ENCODE results near the gene ZNF431. TPM values are rescaled to one million over a fixed set of nuclear protein-coding genes. Genes with fewer than 3 reads are reported as not detected.

The ZNF431 gene
- total and polyA plus RNA-seq, 2 of the 8 experiments (the other 6 are each of a cell fraction or from before 2014, with no cell fraction given): 6.7 to 43.2 TPM

DNA sequence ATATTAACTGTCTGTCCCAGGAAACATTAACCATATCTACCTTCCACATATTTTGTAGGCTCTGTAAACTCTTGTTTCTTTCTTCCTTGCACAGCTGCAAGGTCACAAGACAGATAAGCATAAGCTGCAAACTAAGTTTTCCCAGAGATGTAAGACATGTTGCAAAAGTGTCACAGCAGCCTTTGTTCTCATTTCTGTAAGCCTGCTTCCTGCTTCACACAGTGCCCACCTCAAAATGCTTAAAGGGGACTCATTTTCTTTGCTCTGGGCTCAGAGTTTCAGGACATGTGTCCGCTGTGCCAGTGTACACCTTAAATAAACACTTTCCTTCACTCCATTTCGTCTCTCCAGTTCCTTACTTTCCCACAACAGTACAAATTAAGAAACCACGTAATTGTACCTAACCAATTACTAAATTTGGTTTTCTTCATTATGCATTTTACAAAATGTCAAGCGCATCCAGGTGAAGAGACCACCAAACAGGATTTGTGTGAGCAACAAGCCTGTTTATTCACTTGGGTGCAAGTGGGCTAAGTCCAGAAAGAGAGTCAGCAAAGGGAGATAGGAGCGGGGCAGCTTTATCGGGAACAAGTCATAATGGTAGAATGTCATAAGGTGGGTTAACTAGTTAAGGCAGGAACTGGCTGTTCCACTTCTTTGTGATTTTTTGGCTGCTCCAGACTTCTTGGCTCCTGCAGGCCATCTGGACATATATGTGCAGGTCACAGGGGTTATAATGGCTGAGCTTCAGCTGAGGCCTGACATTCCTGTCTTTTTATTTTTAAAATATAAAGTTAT is 12.7 kb upstream of the ZNF431 start (continued):
- no peak for TF ChIP-seq BACH1 (IDR thresholded peaks at IDR 0.05; ENCODE audit: low read length)
- no peak for TF ChIP-seq KDM1A (IDR thresholded peaks at IDR 0.05; ENCODE audit: borderline replicate concordance, low read length)
- TF ChIP-seq EGR1 (IDR thresholded peaks at IDR 0.05; ENCODE audit: borderline replicate concordance, low read depth, low read length): no peak
- TF ChIP-seq RFX5 (IDR thresholded peaks at IDR 0.05; ENCODE audit: borderline replicate concordance, low read depth, low read length): no peak
- TF ChIP-seq BRCA1 (IDR thresholded peaks at IDR 0.05; ENCODE audit: low read depth, low read length): no peak
- TF ChIP-seq TBP (IDR thresholded peaks at IDR 0.05; ENCODE audit: low read depth, low read length): no peak
- no peak for TF ChIP-seq SIN3A (conservative IDR thresholded peaks at IDR 0.05 in 1 of 2, IDR thresholded peaks at IDR 0.05 in 1 of 2; ENCODE audit: low read depth in 1 of 2, low read length in 2 of 2)
